HepG2 (cell line): Measurements from ENCODE around the gene EIF5B. TPM values are rescaled to one million over a fixed set of nuclear protein-coding genes. Genes with fewer than 3 reads are reported as not detected.

Source experiments
- NFE2 ChIP-seq: sonication (generic); formaldehyde crosslinking; IDR thresholded peaks from 2 replicates; pipeline ENCODE4 v1.4.0; 2020; ENCODE audit warnings: missing genetic modification reagents
- NFYC ChIP-seq: IDR thresholded peaks from 2 replicates; pipeline ENCODE4 v1.6.1; 2016; ENCODE audit warnings: missing genetic modification reagents, missing compliant biosample characterization
- NR2F6 ChIP-seq, 2 experiments: IDR thresholded peaks; 2 replicates each; pipeline ENCODE4 v1.6.1; 2016; ENCODE audit warnings: antibody characterized with exemption in 1 of 2, mild to moderate bottlenecking in 1 of 2
- PAXIP1 ChIP-seq: sonication (generic); formaldehyde crosslinking; conservative IDR thresholded peaks from 2 replicates; pipeline ENCODE4 v1.4.0; 2020; ENCODE audit warnings: mild to moderate bottlenecking, missing genetic modification reagents, moderate library complexity
- UBTF ChIP-seq: sonication (generic); formaldehyde crosslinking; IDR thresholded peaks from 2 replicates; pipeline ENCODE4 v1.4.0; 2020; ENCODE audit warnings: mild to moderate bottlenecking, missing genetic modification reagents
- ZBTB3 ChIP-seq: sonication (generic); formaldehyde crosslinking; IDR thresholded peaks from 2 replicates; pipeline ENCODE4 v1.4.0; 2020; ENCODE audit warnings: low read depth, mild to moderate bottlenecking, moderate library complexity, missing genetic modification reagents, borderline replicate concordance
- ZBTB40 ChIP-seq, 2 experiments: fragments of 450-650 bp in 1 of 2; sonication (generic) in 1 of 2; formaldehyde crosslinking in 1 of 2; IDR thresholded peaks; 2 replicates each; pipeline versions ENCODE4 v1.6.1 to v1.8.0; 2016 to 2022; ENCODE audit warnings: antibody characterized with exemption in 1 of 2, mild to moderate bottlenecking in 1 of 2, missing genetic modification reagents in 1 of 2
- ZNF326 ChIP-seq: sonication (generic); formaldehyde crosslinking; IDR thresholded peaks from 2 replicates; pipeline ENCODE4 v1.4.0; 2020; ENCODE audit warnings: missing genetic modification reagents, borderline replicate concordance
- ZNF432 ChIP-seq: sonication (generic); formaldehyde crosslinking; IDR thresholded peaks from 2 replicates; pipeline ENCODE4 v1.5.0; 2020; ENCODE audit warnings: missing genetic modification reagents, mild to moderate bottlenecking, borderline replicate concordance
- ZNF570 ChIP-seq: sonication (generic); formaldehyde crosslinking; IDR thresholded peaks from 2 replicates; pipeline ENCODE4 v1.4.0; 2020; ENCODE audit warnings: mild to moderate bottlenecking, missing genetic modification reagents, borderline replicate concordance
- ZNF782 ChIP-seq: sonication (generic); formaldehyde crosslinking; IDR thresholded peaks from 2 replicates; pipeline ENCODE4 v1.4.0; 2020; ENCODE audit warnings: missing genetic modification reagents, mild to moderate bottlenecking, borderline replicate concordance
- polyA plus RNA-seq, 8 experiments: library from polyadenylated mRNA; depleted of rRNA in 3 of 8; stranded (reverse) in 7 of 8; unstranded in 1 of 8; fragments of >200 nt; fragmentation: Illumina TruSeq in 4 of 8; extraction: Trizol in 4 of 8; gene quantifications; 2 replicates each; pipeline versions ENCODE4 v1.2.1 to v1.2.3, GENCODE V29; 2011 to 2016; ENCODE audit warnings: low read depth in 4 of 8, missing spikeins in 1 of 8, mixed read lengths in 1 of 8; ENCODE audit not compliant: insufficient read depth in 1 of 8
- total RNA-seq, 5 experiments: library from RNA; depleted of rRNA; stranded (reverse); fragments of >200 nt; fragmentation: Illumina TruSeq; extraction: Trizol; gene quantifications; 2 replicates each; pipeline ENCODE4 v1.2.3, GENCODE V29; 2016; ENCODE audit warnings: low read depth in 1 of 5

EIF5B gene
- total and polyA plus RNA-seq, 2 of the 13 experiments (the other 11 are each of a cell fraction or from before 2014, with no cell fraction given), result 8.8 to 32.1 TPM

GRCh38 chr2:99337113-99338028 lies at the start of gene EIF5B (continued):
- no peak for TF ChIP-seq ZBTB40 (IDR thresholded peaks at IDR 0.05)
- TF ChIP-seq ZBTB40 (CRISPR knock-in tag; IDR thresholded peaks at IDR 0.05), result peak; percentile 92
- TF ChIP-seq ZBTB3 (CRISPR knock-in tag), result peak; percentile 58; the same call in 1 of the 2 replicates
- 0 out of 2 replicates have a peak, but pooled peaks have one; percentile 38 for TF ChIP-seq ZNF432 (CRISPR knock-in tag)
- peak; percentile 38; the same call in 1 of the 2 replicates for TF ChIP-seq PAXIP1
- TF ChIP-seq NFYC (CRISPR knock-in tag), result peak; percentile 55; the same call in 1 of the 2 replicates
- TF ChIP-seq ZNF326 (CRISPR knock-in tag), result no peak
- no peak for TF ChIP-seq NFE2
- TF ChIP-seq UBTF (CRISPR knock-in tag), result peak; percentile 88
- TF ChIP-seq ZNF782 (CRISPR knock-in tag), result peak; percentile 89
- no peak; the same call in 1 of the 2 replicates for TF ChIP-seq ZNF570
- TF ChIP-seq NR2F6 (IDR thresholded peaks at IDR 0.05), result no peak
- TF ChIP-seq NR2F6 (CRISPR knock-in tag; IDR thresholded peaks at IDR 0.05), result peak; percentile 58
